ENCODE results near the gene PDZD2. TPM values are rescaled to one million over a fixed set of nuclear protein-coding genes. Genes with fewer than 3 reads are reported as not detected.

PDZD2 gene
- total RNA-seq, 2 donors from 2014 or later, result 4.5 to 15.7 TPM

GRCh38 chr5:31934156-31934555, 295.2 kb downstream of the PDZD2 start:
- H3K27ac ChIP-seq, result no peak overlapping the region
- TF ChIP-seq CTCF (IDR thresholded peaks at IDR 0.05), result no peak
- no peaks in the 10 kb centered on the region for H3K36me3 ChIP-seq
- DNase-seq (ENCODE audit: low spot score), result no peak
- H3K9me3 ChIP-seq, result no peaks in the 10 kb centered on the region
- no peaks in the 10 kb centered on the region for H3K27me3 ChIP-seq (replicated peaks; ENCODE audit: insufficient read depth)
- H3K4me3 ChIP-seq, result no peak overlapping the region
- no peaks in the 10 kb centered on the region for H3K4me1 ChIP-seq (ENCODE audit: control insufficient read depth in 1 of 2, low read depth in 2 of 2)
- ATAC-seq (ENCODE audit: insufficient number of reproducible peaks, low FRiP score, low read depth), result no peak

- no peak overlapping the region for H3K27ac ChIP-seq
- DNase-seq (ENCODE audit: low spot score), result no peak
- no peaks in the 10 kb centered on the region for H3K36me3 ChIP-seq
- H3K9me3 ChIP-seq, result no peaks in the 10 kb centered on the region
- H3K4me3 ChIP-seq, result no peak overlapping the region
- no peak for ATAC-seq (ENCODE audit: insufficient number of reproducible peaks, low FRiP score, low read depth)
- TF ChIP-seq CTCF (IDR thresholded peaks at IDR 0.05), result no peak
- no peaks in the 10 kb centered on the region for H3K27me3 ChIP-seq (replicated peaks; ENCODE audit: insufficient read depth)
- no peaks in the 10 kb centered on the region for H3K4me1 ChIP-seq (ENCODE audit: control insufficient read depth in 1 of 2, low read depth in 2 of 2)
Observed at GRCh38 chr5:31935496-31936369, 296.8 kb downstream of the PDZD2 start.

GRCh38 chr5:31936683-31937082, 297.8 kb downstream of the PDZD2 start:
- DNase-seq (ENCODE audit: low spot score) (no peak), ATAC-seq (ENCODE audit: insufficient number of reproducible peaks, low FRiP score, low read depth) (no peak)
- no peaks in the 10 kb centered on the region for H3K36me3 ChIP-seq
- TF ChIP-seq CTCF (IDR thresholded peaks at IDR 0.05), result no peak
- H3K27me3 ChIP-seq (replicated peaks; ENCODE audit: insufficient read depth), result no peaks in the 10 kb centered on the region
- no peak overlapping the region for H3K27ac ChIP-seq
- H3K9me3 ChIP-seq, result no peaks in the 10 kb centered on the region
- H3K4me1 ChIP-seq (ENCODE audit: control insufficient read depth in 1 of 2, low read depth in 2 of 2), result no peaks in the 10 kb centered on the region
- no peak overlapping the region for H3K4me3 ChIP-seq

- no peaks in the 10 kb centered on the region for H3K36me3 ChIP-seq
- no peaks in the 10 kb centered on the region for H3K27me3 ChIP-seq (replicated peaks; ENCODE audit: insufficient read depth)
- no peak overlapping the region for H3K4me3 ChIP-seq
- no peaks in the 10 kb centered on the region for H3K4me1 ChIP-seq (ENCODE audit: control insufficient read depth in 1 of 2, low read depth in 2 of 2)
- no peak overlapping the region for H3K27ac ChIP-seq
- no peak for TF ChIP-seq CTCF (IDR thresholded peaks at IDR 0.05)
- no peak for DNase-seq (ENCODE audit: low spot score)
- no peak for ATAC-seq (ENCODE audit: insufficient number of reproducible peaks, low FRiP score, low read depth)
- no peaks in the 10 kb centered on the region for H3K9me3 ChIP-seq
Observed at GRCh38 chr5:31937226-31937625, 298.3 kb downstream of the PDZD2 start.

GRCh38 chr5:31937703-31938102, 298.8 kb downstream of the PDZD2 start:
- no peak overlapping the region for H3K4me3 ChIP-seq
- DNase-seq (ENCODE audit: low spot score) (no peak), ATAC-seq (ENCODE audit: insufficient number of reproducible peaks, low FRiP score, low read depth) (no peak)
- H3K27ac ChIP-seq, result no peak overlapping the region
- H3K4me1 ChIP-seq (ENCODE audit: control insufficient read depth in 1 of 2, low read depth in 2 of 2), result no peaks in the 10 kb centered on the region
- no peak for TF ChIP-seq CTCF (IDR thresholded peaks at IDR 0.05)
- H3K36me3 ChIP-seq, result no peaks in the 10 kb centered on the region
- H3K9me3 ChIP-seq, result no peaks in the 10 kb centered on the region
- no peaks in the 10 kb centered on the region for H3K27me3 ChIP-seq (replicated peaks; ENCODE audit: insufficient read depth)
